ENCODE results near the gene ZMAT2. TPM values are rescaled to one million over a fixed set of nuclear protein-coding genes. Genes with fewer than 3 reads are reported as not detected.

ZMAT2 gene
- total RNA-seq, 1 donor from 2014 or later: 49.8 TPM

DNA sequence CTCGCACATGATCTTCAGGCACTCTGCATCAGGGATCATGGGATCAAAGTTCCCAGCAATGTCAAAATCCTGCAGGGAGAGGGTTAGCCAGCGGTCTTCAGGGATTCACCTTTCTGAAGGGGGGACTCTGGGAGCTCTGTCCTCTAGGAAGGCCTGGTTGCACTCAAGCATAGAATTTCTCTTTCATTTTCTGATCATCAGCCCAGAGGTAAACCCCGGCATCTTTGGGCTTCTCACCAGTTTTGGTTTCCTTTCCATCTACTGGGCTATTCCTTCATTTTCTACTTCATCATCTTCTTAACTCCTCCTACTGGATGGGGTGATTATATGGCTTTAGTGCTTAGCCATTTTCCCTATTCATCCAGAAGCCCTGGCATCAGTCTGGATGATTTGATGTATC lies 22.3 kb upstream of the ZMAT2 start:
- no peak for TF ChIP-seq CTCF (IDR thresholded peaks at IDR 0.05; ENCODE audit: unreplicated experiment)
- Mint-ChIP-seq H3K9me3 (no peaks in the 10 kb centered on the region), H3K27ac (no peak overlapping the region), H3K4me3 (no peak overlapping the region), H3K36me3 (peaks cover 37% of the 10 kb centered on the region), H3K4me1 (no peaks in the 10 kb centered on the region), H3K27me3 (ENCODE audit: low read depth) (no peaks in the 10 kb centered on the region)
- no peak for DNase-seq (ENCODE audit: low spot score in 2 of 2, unreplicated experiment in 2 of 2)

- no peaks in the 10 kb centered on the region for H3K4me1 Mint-ChIP-seq
- no peak overlapping the region for H3K4me3 Mint-ChIP-seq
- H3K27ac Mint-ChIP-seq: no peak overlapping the region
- no peak for TF ChIP-seq CTCF (IDR thresholded peaks at IDR 0.05; ENCODE audit: unreplicated experiment)
- no peaks in the 10 kb centered on the region for H3K27me3 Mint-ChIP-seq (ENCODE audit: low read depth)
- no peak for DNase-seq (ENCODE audit: low spot score in 2 of 2, unreplicated experiment in 2 of 2)
- H3K36me3 Mint-ChIP-seq: peaks cover 39% of the 10 kb centered on the region
- no peaks in the 10 kb centered on the region for H3K9me3 Mint-ChIP-seq
These were observed 21.3 kb upstream of the ZMAT2 start for GRCh38 chr5:140678993-140679392.

DNA sequence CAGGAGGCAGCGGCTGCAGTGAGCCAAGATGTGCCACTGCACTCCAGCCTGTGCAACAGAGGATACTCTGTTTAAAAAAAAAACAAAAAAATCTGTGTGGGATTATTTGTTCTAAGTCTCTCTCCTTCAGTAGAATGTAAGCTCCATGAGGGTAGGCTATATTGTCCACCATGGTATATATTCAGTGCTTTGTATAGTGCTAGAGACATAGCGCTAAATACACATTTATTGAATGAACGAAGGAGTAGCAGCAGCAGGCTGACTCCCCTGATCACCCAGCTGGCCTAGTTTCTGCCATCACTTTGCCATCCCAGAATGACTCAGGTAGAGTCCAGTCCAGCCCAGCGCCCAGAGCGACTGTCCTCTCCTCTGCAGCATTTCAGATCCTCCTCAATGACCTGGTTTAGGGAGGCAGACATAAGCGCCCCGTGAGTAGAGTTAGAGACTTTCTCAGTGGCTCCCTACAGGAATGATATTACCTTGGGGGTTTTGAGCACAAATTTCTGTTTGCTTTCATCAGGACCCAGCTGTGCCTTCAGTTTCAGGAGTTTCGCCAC lies 9.8 kb upstream of the ZMAT2 start:
- H3K27ac Mint-ChIP-seq: peak overlapping the region; percentile 98
- H3K4me1 Mint-ChIP-seq: peaks cover 27% of the 10 kb centered on the region
- H3K27me3 Mint-ChIP-seq (ENCODE audit: low read depth): no peaks in the 10 kb centered on the region
- TF ChIP-seq CTCF (IDR thresholded peaks at IDR 0.05; ENCODE audit: unreplicated experiment): no peak
- H3K9me3 Mint-ChIP-seq: no peaks in the 10 kb centered on the region
- peaks cover 10% of the 10 kb centered on the region for H3K36me3 Mint-ChIP-seq
- H3K4me3 Mint-ChIP-seq: peak overlapping the region; percentile 98
- no peak for DNase-seq (ENCODE audit: low spot score in 2 of 2, unreplicated experiment in 2 of 2)

GRCh38 chr5:140690941-140691924 lies 9.0 kb upstream of the ZMAT2 start, which contains the start of the genes HARS1 and HARS2:
Gene HARS1, minus strand, starts transcription at chr5:140691370. Its CDS starts 66 bp downstream, at chr5:140691304.
Gene HARS2, plus strand, starts transcription at chr5:140691455. Its CDS starts 194 bp downstream, at chr5:140691649.
- DNase-seq (ENCODE audit: low spot score in 2 of 2, unreplicated experiment in 2 of 2): peak; percentile 55 to 77
- Mint-ChIP-seq H3K27ac (peak within 1 kb of the TSS; percentile 98), H3K36me3 (peaks cover 16% of the 10 kb centered on the region), H3K27me3 (ENCODE audit: low read depth) (no peaks in the 10 kb centered on the region), H3K4me1 (peaks cover 27% of the 10 kb centered on the region), H3K9me3 (no peaks in the 10 kb centered on the region), H3K4me3 (peak within 1 kb of the TSS; percentile 98)
- no peak for TF ChIP-seq CTCF (IDR thresholded peaks at IDR 0.05; ENCODE audit: unreplicated experiment)

DNA sequence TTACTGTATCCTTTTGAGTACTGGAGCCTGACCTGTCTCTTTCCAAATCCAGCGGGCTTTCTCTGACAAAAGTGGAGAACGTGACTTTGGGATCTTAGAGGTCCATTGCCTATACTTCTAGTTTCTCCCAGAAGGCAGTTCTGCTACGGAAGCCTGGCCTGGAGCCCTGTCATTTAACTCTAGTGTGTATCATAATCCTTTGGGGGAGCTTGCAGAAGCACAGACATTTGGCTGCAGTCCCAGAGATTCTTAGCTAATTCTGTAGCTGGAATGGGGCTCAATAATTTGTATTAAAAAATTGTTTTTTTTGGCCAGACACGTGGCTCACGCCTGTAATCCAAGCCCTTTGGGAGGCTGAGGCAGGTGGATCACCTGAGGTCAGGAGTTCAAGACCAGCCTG lies 6.0 kb upstream of the ZMAT2 start:
- Mint-ChIP-seq H3K27me3 (ENCODE audit: low read depth) (no peaks in the 10 kb centered on the region), H3K4me3 (no peak overlapping the region), H3K4me1 (peaks cover 27% of the 10 kb centered on the region), H3K36me3 (peaks cover 38% of the 10 kb centered on the region), H3K27ac (no peak overlapping the region), H3K9me3 (no peaks in the 10 kb centered on the region)
- no peak for DNase-seq (ENCODE audit: low spot score in 2 of 2, unreplicated experiment in 2 of 2)
- TF ChIP-seq CTCF (IDR thresholded peaks at IDR 0.05; ENCODE audit: unreplicated experiment): no peak
